Gastrocnemius medialis (tissue), 4 donors: ENCODE results near the gene BANF2. TPM values are rescaled to one million over a fixed set of nuclear protein-coding genes. Genes with fewer than 3 reads are reported as not detected.
A peak's percentile ranks its signal among the peaks of the same experiment; 100 is the strongest.

ENCODE experiments used
- ATAC-seq, 2 donors: fragments of 150-250 bp; one replicate each; pipeline ENCODE4 v1.9.1; 2016
- DNase-seq, 2 donors: peaks; one replicate each; pipeline ENCODE4 v3.0.0-alpha.2; 2019
- H3K27ac ChIP-seq, 4 donors: fragments of 200-600 bp; sonication (generic); 1 replicate in 1 of 4; 2 replicates in 3 of 4; pipeline ENCODE4 v1.5.1; 2016 to 2018; ENCODE audit warnings: mild to moderate bottlenecking in 2 of 4, moderate library complexity in 1 of 4
- H3K27me3 ChIP-seq, 3 donors: fragments of 200-600 bp; sonication (generic) in 2 of 3; 1 replicate in 1 of 3; 2 replicates in 2 of 3; pipeline versions ENCODE4 v1.5.1 to v1.6.0; 2016 to 2019; ENCODE audit warnings: mild to moderate bottlenecking in 1 of 3, moderate library complexity in 1 of 3
- H3K36me3 ChIP-seq, 2 donors: fragments of 200-600 bp; sonication (generic) in 1 of 2; one replicate each; pipeline ENCODE4 v1.5.1; 2017 to 2018
- H3K4me1 ChIP-seq, 2 donors: fragments of 200-600 bp; sonication (generic) in 1 of 2; one replicate each; pipeline ENCODE4 v1.5.1; 2016 to 2017; ENCODE audit warnings: mild to moderate bottlenecking in 2 of 2
- H3K4me3 ChIP-seq, 4 donors: fragments of 200-600 bp; sonication (generic) in 3 of 4; 1 replicate in 1 of 4; 2 replicates in 3 of 4; pipeline ENCODE4 v1.5.1; 2016 to 2019; ENCODE audit warnings: mild to moderate bottlenecking in 2 of 4
- H3K9me3 ChIP-seq, 3 donors: fragments of 200-600 bp; sonication (generic) in 2 of 3; 1 replicate in 1 of 3; 2 replicates in 2 of 3; pipeline ENCODE4 v1.5.1; 2016 to 2019
- POLR2A ChIP-seq, 2 donors: fragments of 450-650 bp; IDR thresholded peaks; one replicate each; pipeline ENCODE4 v1.6.1; 2017; ENCODE audit warnings: antibody characterized with exemption in 2 of 2, mild to moderate bottlenecking in 2 of 2, moderate library complexity in 2 of 2
- in situ Hi-C, 4 donors: fragments of 200-750 bp; cut with MboI; loops; one replicate each; pipeline versions ENCODE4 v1.15.0 to v1.8.0; 2017; ENCODE audit warnings: low sequenced_read_pairs in 4 of 4
- intact Hi-C: fragments of 100-400 bp; cut with DNase I; formaldehyde crosslinking; loops from one replicate; pipeline ENCODE4 v1.15.1; 2023; ENCODE audit warnings: low total_unique reads
- total RNA-seq, 4 donors: library from RNA; depleted of rRNA; stranded (reverse); fragments of >200 nt; gene quantifications; one replicate each; pipeline versions ENCODE4 v1.1.0 to v1.2.3, GENCODE V29; 2016
- TF ChIP-seq, protein P1 (sequence below), 5 experiments: fragments of 450-650 bp in 3 of 5; fragments of 200-600 bp in 2 of 5; sonication (generic) in 2 of 5; IDR thresholded peaks in 4 of 5; conservative IDR thresholded peaks in 1 of 5; 1 replicate in 4 of 5; 2 replicates in 1 of 5; pipeline ENCODE4 v1.5.1; 2016 to 2019; ENCODE audit warnings: antibody characterized with exemption in 5 of 5, mild to moderate bottlenecking in 3 of 5, moderate library complexity in 3 of 5

Gene BANF2
- total RNA-seq, 4 donors from 2014 or later: not detected

DNA sequence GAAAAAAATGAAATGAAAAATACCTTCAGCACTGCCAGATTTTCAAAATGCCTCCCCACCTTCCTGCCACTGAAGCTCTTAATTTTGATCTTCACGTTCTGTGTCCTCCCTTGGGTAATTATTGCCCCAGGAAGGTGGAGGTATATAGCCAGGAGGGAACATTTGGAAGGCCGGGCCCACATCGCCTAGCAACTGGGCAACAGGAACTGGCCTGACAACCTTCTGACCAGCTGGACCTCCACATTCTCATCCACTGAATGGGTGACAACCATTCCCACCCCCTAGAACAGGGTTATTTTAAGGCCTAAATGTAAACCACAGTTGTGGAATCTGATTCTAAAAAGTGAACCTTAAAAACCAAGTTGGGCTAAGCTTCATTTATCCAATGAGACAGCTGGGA, 20.9 kb upstream of the BANF2 start:
- in situ Hi-C loops (loop anchor here (5.0 to 25.0 kb wide), 6 partner anchors 108 to 608 kb away; partner anchors contain the start of gene ZNF133 (in 1 of the 4)), intact Hi-C loops (no loop called here)
- TF ChIP-seq, protein P1, sequence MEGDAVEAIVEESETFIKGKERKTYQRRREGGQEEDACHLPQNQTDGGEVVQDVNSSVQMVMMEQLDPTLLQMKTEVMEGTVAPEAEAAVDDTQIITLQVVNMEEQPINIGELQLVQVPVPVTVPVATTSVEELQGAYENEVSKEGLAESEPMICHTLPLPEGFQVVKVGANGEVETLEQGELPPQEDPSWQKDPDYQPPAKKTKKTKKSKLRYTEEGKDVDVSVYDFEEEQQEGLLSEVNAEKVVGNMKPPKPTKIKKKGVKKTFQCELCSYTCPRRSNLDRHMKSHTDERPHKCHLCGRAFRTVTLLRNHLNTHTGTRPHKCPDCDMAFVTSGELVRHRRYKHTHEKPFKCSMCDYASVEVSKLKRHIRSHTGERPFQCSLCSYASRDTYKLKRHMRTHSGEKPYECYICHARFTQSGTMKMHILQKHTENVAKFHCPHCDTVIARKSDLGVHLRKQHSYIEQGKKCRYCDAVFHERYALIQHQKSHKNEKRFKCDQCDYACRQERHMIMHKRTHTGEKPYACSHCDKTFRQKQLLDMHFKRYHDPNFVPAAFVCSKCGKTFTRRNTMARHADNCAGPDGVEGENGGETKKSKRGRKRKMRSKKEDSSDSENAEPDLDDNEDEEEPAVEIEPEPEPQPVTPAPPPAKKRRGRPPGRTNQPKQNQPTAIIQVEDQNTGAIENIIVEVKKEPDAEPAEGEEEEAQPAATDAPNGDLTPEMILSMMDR (IDR thresholded peaks at IDR 0.05 in 4 of 5, conservative IDR thresholded peaks at IDR 0.05 in 1 of 5): no peak
- TF ChIP-seq POLR2A (IDR thresholded peaks at IDR 0.05): no peak
- H3K4me3 ChIP-seq: no peak overlapping the region
- no peaks in the 10 kb centered on the region for H3K36me3 ChIP-seq
- DNase-seq: no peak
- H3K27me3 ChIP-seq: no peaks in the 10 kb centered on the region
- H3K9me3 ChIP-seq: no peaks in the 10 kb centered on the region
- ATAC-seq: no peak
- peaks cover 18 to 26% of the 10 kb centered on the region in 2 donors for H3K4me1 ChIP-seq
- H3K27ac ChIP-seq: peak overlapping the region in 1 of 4 donors; percentile 80

DNA sequence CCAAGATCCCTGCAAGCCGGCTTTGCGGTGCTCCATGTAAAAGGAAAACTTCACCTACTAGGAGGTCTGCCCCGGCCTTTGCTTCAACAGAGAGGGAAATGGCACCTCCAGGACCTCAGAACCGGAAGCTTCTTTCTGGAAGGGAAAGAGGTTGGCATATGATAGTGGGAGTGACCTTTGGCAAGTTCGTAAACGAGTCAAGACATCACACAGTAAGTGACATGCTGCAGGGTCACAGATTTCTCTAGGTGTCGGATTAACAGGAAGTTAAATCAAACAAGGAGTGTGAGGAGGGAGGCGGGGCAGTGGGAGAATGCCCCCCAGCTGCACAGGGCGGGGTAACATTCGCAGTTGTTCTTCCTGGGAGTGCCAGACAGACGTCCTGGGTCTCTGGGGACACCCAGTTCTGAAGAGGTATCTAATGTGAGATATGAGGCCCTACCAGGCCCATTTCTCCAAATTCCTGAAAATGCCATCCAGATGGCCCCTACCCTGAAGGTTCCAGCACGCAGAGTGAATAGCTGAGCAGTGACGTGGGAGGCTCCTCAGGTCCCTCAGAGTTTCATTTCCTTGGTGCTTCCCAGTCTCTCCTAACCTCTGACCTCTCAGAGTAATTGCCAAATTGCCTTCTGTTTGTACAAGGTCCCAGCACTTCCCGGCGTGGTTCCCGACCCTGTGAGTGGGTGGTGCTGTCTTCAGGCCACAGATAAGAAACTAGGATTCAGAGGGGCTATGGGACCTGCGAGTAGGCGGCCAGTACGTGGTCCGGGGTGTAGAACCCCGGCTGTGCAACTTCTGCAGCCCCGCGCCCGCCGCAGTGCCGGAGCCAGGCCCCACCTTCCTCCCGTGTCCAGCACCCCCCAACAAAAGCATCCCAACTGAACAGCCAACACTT, 19.6 kb upstream of the BANF2 start:
- H3K9me3 ChIP-seq: no peaks in the 10 kb centered on the region
- peak; percentile 23 to 39 for DNase-seq
- peak overlapping the region; percentile 80 to 86 (median 83) for H3K27ac ChIP-seq
- intact Hi-C loops: loop anchor here (2.0 to 10.0 kb wide), 3 partner anchors 117 to 455 kb away; partner anchors contain the start of genes KAT14 and PET117
- no peaks in the 10 kb centered on the region for H3K27me3 ChIP-seq
- H3K36me3 ChIP-seq: no peaks in the 10 kb centered on the region
- ATAC-seq: no peak
- TF ChIP-seq, protein P1 (IDR thresholded peaks at IDR 0.05 in 4 of 5, conservative IDR thresholded peaks at IDR 0.05 in 1 of 5): no peak
- no peak for TF ChIP-seq POLR2A (IDR thresholded peaks at IDR 0.05)
- H3K4me1 ChIP-seq: peaks cover 14 to 20% of the 10 kb centered on the region in 2 donors
- in situ Hi-C loops: loop anchor here (5.0 to 25.0 kb wide), 6 partner anchors 107 to 607 kb away; partner anchors contain the start of gene ZNF133 (in 1 of the 4)
- H3K4me3 ChIP-seq: peak overlapping the region; percentile 53 to 80 (median 76)

DNA sequence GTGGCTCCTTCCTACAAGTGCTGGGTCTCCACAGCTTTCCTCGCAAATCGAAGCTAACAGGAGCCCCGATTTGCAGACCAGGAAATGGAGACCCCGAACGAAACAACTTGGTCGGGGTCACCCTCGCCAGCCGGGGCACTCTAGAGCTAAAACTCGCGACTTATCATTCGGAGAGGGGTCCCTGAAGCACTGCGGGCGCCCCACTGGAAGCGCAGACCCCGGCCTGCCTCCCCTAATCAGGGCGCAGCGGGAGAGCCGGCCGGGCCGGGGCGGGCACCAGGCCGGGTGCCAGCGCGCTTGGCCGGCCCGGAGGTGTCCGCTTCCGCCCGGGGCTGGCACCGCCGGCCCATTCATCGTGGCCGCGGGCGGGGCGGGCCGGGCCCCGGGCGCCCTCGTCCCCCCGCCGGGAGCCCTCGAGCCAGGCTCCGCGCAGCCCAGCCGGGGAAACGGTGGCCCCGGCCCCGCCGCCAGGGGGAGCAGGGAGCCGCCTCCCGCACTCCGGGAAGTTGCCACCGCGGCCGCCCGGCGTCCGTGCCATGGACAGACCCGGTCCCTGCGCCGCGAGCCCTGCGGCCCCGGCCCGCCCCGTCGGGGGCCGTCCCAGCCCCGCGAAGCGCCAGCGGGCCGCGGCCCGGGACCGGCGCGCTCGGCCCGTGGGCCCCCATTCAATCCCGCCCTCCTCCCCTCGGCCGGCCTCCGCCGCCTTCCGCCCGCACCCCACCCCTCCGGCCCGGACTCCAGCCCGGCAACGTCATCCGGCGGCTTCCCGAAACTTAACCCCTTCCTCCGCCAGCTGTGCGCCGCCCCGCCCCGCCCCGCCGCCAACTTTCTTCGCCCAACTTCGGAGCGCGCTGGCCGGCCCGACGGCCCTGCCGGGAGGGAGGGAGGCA, 18.7 kb upstream of the BANF2 start:
- ATAC-seq: peak; percentile 65 to 67
- Histone ChIP-seq H3K4me3 (peak overlapping the region; percentile 56 to 80 (median 76)), H3K36me3 (no peaks in the 10 kb centered on the region), H3K27me3 (no peaks in the 10 kb centered on the region), H3K4me1 (peaks cover 7 to 17% of the 10 kb centered on the region in 2 donors), H3K27ac (peak overlapping the region; percentile 82 to 86 (median 85)), H3K9me3 (no peaks in the 10 kb centered on the region)
- in situ Hi-C loops (loop anchor here in 2 of 4 donors (25.0 kb wide), 4 partner anchors 106 to 606 kb away; partner anchors contain the start of gene ZNF133 (in 1 of the 2)), intact Hi-C loops (loop anchor here (1.0 to 10.0 kb wide), 4 partner anchors 116 to 454 kb away; partner anchors contain the start of genes KAT14 and PET117)
- DNase-seq: peak; percentile 51 to 71
- TF ChIP-seq POLR2A (IDR thresholded peaks at IDR 0.05): peak in 1 of 2 donors; percentile 28
- TF ChIP-seq, protein P1 (IDR thresholded peaks at IDR 0.05 in 4 of 5, conservative IDR thresholded peaks at IDR 0.05 in 1 of 5): peak in 4 of 5 experiments; percentile 88 to 94 (median 92)

DNA sequence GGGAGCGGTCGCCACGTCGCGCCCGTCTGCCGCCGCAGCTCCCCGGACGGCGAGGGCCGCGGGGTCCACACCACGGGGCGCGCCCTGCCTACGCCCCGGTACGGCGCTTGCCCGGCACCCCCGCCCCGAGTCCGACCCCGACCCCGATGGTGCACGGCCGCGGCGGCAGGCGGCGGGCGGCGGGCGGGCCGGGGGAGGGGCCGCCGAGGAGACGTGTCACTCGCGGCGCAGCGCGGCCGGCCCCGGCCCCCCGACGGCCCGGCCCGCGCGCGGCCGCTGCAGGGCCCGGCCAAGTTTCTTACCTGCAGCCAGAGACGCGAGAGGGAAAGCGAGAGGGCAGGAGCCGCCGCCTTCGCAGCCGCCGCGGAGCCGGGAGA, 18.1 kb upstream of the BANF2 start:
- intact Hi-C loops: loop anchor here (1.0 to 10.0 kb wide), 7 partner anchors 111 to 453 kb away; partner anchors contain the start of genes DSTN, KAT14, MGME1 and PET117
- H3K36me3 ChIP-seq: no peaks in the 10 kb centered on the region
- DNase-seq (no peak), ATAC-seq (peak; percentile 14 to 28)
- no peaks in the 10 kb centered on the region for H3K27me3 ChIP-seq
- in situ Hi-C loops: loop anchor here in 2 of 4 donors (25.0 kb wide), 4 partner anchors 106 to 606 kb away; partner anchors contain the start of gene ZNF133 (in 1 of the 2)
- H3K27ac ChIP-seq: peak overlapping the region; percentile 82 to 86 (median 84)
- no peak for TF ChIP-seq POLR2A (IDR thresholded peaks at IDR 0.05)
- peak overlapping the region; percentile 66 to 80 (median 76) for H3K4me3 ChIP-seq
- no peaks in the 10 kb centered on the region for H3K9me3 ChIP-seq
- peaks cover 7 to 17% of the 10 kb centered on the region in 2 donors for H3K4me1 ChIP-seq
